Left lobe of liver (tissue), 2 donors: ENCODE measurements around the gene TBX10. TPM values are rescaled to one million over a fixed set of nuclear protein-coding genes. Genes with fewer than 3 reads are reported as not detected.

Experiments used
- ATAC-seq: fragments of 200-7000 bp; cut with Tn5 transposase; one replicate; pipeline ENCODE4 v1.9.1; 2020; ENCODE audit warnings: mild to moderate bottlenecking, moderate library complexity
- DNase-seq: peaks from one replicate; pipeline ENCODE4 v3.0.0-alpha.2; 2020; ENCODE audit warnings: low spot score
- total RNA-seq: library from RNA; stranded (reverse); gene quantifications from one replicate; pipeline ENCODE4 v1.2.1, GENCODE V29; 2021
- donor health status: DM: no; HTN: no; CAD: no; lungs with moderate emphysema.
- donor health status: DM: no; HTN: yes; CAD: no.

Gene TBX10
- total RNA-seq, 1 donor from 2014 or later, result 0.15 TPM

DNA sequence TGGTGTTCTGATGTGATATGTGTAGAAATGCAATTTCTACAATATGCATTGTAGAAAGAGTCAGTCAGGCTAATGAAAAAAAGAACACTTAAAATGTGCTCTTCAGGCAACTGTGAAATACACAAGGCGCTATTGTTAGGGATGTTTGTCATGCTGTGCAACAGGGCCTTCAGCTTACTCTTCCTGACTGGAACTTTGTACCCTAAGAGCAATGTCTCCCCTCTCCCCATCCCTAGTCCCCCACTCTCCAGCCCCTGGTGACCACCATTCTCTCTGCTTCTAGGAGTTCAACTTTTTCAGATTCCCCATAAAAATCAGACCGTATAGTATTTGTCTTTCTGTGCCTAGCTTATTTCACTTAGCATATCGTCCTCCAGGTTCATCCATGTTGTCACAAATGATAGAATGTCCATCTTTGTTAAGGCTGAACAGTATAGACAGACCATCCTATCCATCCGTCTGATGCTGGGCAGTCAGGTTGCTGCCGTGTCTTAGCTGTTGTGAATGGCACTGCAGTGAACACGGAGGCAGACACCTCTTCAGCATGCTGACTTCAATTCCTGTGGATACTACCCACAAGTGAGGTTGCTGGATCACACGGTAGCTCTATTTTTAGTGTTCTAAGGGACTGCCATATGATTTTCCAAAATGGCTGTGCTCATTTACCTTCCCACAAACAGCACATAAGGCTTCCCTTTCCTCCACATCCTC lies 22.2 kb downstream of the TBX10 start:
- DNase-seq (no peak), ATAC-seq (no peak)

- DNase-seq (peak; percentile 50), ATAC-seq (peak; percentile 52)
Observed at GRCh38 chr11:67616431-67617242, 22.9 kb downstream of the TBX10 start.

- no peak for ATAC-seq
- no peak for DNase-seq
Observed at GRCh38 chr11:67615728-67616430, 23.7 kb downstream of the TBX10 start.

- peak; percentile 77 for DNase-seq
- ATAC-seq, result peak; percentile 88
Observed at GRCh38 chr11:67614730-67615714, 24.5 kb downstream of the TBX10 start.

DNA sequence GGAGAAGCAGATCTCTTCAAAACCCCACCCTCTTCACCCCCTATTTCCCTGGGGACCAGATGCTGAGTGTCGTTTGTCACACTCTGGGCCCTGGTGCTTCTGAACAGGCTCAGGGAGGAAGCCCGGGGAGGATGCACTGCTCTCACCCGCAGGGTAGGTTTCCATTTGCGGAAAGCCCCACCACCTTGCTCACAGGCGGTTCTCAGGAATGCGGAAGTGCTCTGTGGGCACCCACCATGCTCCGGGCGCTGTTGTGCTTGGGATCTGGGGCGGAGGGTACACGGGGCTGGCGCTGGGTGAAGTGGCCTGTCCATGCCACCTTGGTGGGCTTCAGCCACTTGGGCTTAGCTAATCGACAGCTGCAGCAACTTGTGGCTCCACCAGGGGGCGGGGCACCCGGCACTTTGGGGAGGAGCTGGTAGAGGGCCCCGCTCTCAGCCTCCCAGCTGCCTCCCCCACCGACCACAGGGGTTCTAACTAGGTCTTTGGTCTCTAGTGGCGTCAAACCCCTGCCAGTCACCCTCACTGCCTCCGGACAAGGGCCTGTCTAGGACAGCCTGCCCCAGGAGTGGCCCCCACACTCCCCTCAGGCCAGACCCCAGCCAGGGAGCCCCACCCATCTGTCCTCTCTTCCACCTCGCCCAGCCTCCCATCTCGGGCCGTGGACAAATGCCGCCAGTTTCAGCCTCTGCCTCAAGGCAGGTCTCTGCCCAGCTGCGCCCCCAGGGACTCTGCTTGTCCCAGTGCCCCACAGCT lies 25.4 kb downstream of the TBX10 start:
- no peak for DNase-seq
- peak; percentile 36 for ATAC-seq

GRCh38 chr11:67613313-67613959 lies 26.1 kb downstream of the TBX10 start:
- no peak for ATAC-seq
- no peak for DNase-seq

DNA sequence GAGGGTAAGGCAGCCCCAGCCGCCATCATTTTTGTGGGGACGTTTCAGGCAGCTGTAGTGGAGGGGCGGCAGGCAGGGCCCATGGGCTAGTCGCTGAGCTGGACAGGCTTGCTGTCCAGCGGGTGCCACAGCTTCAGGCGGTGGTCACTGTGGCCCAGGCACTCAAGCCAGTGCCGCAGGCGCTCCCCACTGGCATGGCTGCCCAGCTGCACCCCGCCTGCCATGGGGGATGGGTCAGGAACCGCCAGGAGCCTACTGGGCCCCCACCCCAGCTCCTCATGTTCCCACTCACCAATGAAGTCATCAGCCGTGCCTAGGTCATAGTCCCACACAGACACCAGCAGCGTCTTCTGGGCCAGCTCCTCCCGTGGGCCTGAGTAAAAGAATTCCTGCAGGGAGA lies 26.8 kb downstream of the TBX10 start:
- no peak for ATAC-seq
- DNase-seq, result no peak

GRCh38 chr11:67611704-67612587 lies 27.6 kb downstream of the TBX10 start:
- ATAC-seq, result no peak
- DNase-seq, result no peak

DNA sequence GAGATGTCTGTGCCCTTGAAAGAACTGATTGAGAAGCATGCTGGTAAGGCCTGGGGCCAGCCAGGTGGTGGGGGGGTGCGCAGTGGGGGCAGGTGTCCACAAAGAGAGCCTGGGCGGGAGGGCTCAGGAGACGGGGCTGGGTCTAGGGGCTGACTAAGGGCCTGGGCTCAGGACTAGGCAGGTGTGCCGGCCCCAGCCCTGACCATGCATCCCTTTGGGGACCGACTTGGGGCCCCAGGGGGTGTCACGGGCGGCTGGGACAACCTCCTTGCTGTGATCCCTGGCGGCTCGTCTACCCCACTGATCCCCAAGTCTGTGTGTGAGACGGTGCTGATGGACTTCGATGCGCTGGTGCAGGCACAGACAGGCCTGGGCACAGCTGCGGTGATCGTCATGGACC lies 28.4 kb downstream of the TBX10 start:
- no peak for ATAC-seq
- no peak for DNase-seq

- ATAC-seq, result no peak
Observed at GRCh38 chr11:67610302-67610868, 29.2 kb downstream of the TBX10 start.

GRCh38 chr11:67609316-67609715 lies 30.2 kb downstream of the TBX10 start:
- no peak for ATAC-seq
- DNase-seq, result no peak

More at GRCh38 chr11:67610302-67610868, 29.2 kb downstream of the TBX10 start:
- DNase-seq, result no peak

GRCh38 chr11:67608486-67608885 lies 31.1 kb downstream of the TBX10 start:
- ATAC-seq (no peak), DNase-seq (no peak)

DNA sequence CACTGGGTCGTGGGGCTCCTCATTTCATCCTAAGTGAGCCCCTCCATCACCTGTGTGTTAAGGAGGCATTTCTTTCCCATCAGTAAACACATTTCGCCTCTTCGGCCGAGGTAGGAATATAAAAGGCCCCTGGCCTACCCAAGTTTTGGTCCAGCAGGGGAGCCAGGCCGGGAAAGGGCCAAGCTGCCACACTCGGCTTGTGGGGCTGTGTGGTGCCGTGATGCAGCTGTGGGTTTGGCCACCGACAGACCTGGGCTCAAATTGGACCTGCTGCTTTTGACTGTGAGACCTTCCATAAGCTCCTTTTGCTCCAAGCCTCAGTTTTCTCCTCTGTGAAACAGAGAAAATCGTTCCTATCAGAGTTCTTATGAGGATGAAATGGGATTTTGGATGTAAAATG lies 32.1 kb downstream of the TBX10 start:
- ATAC-seq (no peak), DNase-seq (no peak)

DNA sequence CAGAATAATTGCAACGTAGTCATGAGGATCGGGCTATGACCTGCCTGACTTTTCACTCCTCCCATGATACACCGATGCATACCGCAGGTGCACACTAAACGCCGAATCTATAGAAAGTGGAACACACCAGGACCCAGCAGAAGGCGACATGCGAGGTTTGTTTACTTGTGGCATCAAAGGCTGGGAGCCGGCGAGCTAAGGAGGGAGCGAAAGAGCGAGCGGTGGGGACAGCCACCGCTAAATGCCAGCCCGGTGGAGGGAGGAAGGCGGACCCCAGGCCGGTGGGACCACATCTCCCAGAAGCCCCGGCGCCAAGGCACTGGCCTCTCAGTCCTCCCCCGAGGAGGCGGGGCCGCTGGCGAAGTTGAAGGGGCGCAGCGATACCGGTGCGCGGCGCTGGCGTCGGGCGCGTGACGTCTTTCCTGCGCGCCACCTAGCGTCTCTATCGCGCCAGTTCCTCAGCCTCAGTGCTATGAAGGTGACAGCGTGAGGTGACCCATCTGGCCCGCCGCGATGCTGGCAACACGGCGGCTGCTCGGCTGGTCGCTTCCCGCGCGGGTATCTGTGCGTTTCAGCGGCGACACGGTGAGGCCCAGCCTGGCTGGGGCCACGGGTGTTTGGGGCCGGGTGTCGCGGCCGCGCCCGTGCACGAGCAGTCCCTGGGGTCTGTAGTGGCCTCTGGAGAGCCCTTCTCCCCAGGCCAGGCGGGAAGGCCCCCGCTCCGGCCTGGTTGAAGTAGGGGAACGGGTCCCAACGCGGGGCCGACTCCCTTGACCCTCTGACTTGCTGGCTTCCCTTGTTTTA lies 32.9 kb downstream of the TBX10 start, which contains the start of gene NDUFV1:
Gene NDUFV1, plus strand, starts transcription at position 445 of the 804 bp plus-strand sequence. Its CDS starts 69 bp downstream, at position 514.
- DNase-seq (peak; percentile 96), ATAC-seq (peak; percentile 98)

DNA sequence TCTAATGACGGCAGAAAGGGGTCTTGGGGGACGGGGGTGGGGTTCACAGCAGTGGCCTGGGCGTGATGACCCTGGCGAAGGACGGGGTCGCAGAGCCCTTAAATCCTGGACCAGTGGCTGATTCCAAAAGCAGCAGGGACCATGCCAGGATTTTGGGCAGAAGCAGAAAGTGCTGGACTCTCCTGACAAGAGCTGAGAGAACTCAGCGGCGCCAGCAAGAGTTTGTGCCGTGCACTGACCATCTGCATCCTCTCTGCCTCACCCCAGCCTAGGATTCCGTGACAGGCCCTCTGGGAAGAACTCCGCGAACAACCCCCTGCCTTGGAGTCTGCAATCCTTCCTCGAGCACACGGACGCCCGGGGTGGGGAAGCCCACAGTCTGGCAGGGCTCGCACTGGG lies 33.5 kb downstream of the TBX10 start:
- ATAC-seq (no peak), DNase-seq (no peak)

- ATAC-seq (no peak), DNase-seq (no peak)
Observed at GRCh38 chr11:67605231-67606011, 34.1 kb downstream of the TBX10 start.
